Stimulated activated memory B cell treated with anti-CD40 and anti-IgM and Interleukin-4, amounts not matched to agents 10 μg/mL and 1 μg/mL and 100 μg/mL, for 72 hours (primary cell): Measurements from ENCODE around the gene MYOM1.
"Not testable (repeated sequence)": the region's sequence is repeated elsewhere in the genome, so short reads cannot be mapped to it uniquely, and the experiment has no call there.

Experiments
- ATAC-seq: fragments of 150-1000 bp; cut with Tn5 transposase; 2 replicates; pipeline ENCODE4 v1.10.0; 2021
- H3K27ac Mint-ChIP-seq: one replicate; pipeline ENCODE4 v1.8.0; 2022; ENCODE audit warnings: mild to moderate bottlenecking, mixed read lengths
- H3K27me3 Mint-ChIP-seq: one replicate; pipeline ENCODE4 v1.8.0; 2022; ENCODE audit warnings: mixed read lengths
- H3K36me3 Mint-ChIP-seq: one replicate; pipeline ENCODE4 v1.8.0; 2022; ENCODE audit warnings: mixed read lengths
- H3K4me1 Mint-ChIP-seq: one replicate; pipeline ENCODE4 v1.8.0; 2022; ENCODE audit warnings: mixed read lengths
- H3K4me3 Mint-ChIP-seq: one replicate; pipeline ENCODE4 v1.8.0; 2022; ENCODE audit warnings: mild to moderate bottlenecking, moderate library complexity, mixed read lengths
- H3K9me3 Mint-ChIP-seq: one replicate; pipeline ENCODE4 v1.8.0; 2022; ENCODE audit warnings: mixed read lengths

MYOM1 gene

GRCh38 chr18:3214855-3215637 lies 4.7 kb downstream of the MYOM1 start:
- Mint-ChIP-seq H3K27me3 (no peaks in the 10 kb centered on the region), H3K27ac (no peak overlapping the region), H3K4me3 (no peak overlapping the region)

DNA sequence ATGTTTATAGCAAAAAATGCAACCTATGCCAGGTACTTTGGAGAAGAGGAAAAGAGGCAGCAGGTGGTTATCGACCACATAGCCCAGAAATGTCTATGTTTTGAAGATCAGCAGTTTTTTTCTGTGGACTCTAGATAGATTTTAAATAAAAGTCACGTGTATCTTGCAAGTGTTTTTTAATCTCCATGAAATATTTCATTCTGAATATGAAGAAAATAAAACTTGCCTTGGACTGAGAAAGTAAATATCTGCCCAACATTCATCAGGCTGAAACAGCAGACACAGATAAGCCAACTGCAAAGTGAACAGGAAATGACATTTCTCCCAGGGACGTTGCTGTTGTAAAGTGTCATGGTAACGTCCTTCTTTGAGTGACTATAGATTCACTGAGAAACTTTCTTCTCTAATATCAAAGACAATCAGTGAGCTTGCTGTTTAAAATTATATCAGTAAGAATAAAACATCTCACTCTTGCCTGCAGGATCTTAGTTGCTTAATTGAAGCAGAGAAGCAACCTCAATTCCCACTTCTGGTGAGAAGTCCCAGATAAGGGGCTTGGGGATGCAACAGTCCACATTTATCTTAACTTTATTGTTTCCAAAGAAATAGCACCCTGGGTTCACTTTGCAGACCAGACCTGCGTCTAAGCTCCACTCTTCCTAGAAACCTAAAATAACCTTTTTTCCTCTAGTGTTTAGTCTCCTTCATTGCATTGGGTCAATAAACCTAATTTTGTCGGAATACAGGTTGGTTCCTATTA lies 6.3 kb downstream of the MYOM1 start:
- no peaks in the 10 kb centered on the region for H3K4me1 Mint-ChIP-seq
- peaks cover 4% of the 10 kb centered on the region for H3K9me3 Mint-ChIP-seq
- no peak overlapping the region for H3K27ac Mint-ChIP-seq
- peaks cover 12% of the 10 kb centered on the region for H3K36me3 Mint-ChIP-seq
- H3K27me3 Mint-ChIP-seq = no peaks in the 10 kb centered on the region
- no peak overlapping the region for H3K4me3 Mint-ChIP-seq
- ATAC-seq = no peak

More at GRCh38 chr18:3214855-3215637, 4.7 kb downstream of the MYOM1 start:
- H3K9me3 Mint-ChIP-seq = peaks cover 4% of the 10 kb centered on the region
- H3K36me3 Mint-ChIP-seq = peaks cover 8% of the 10 kb centered on the region
- H3K4me1 Mint-ChIP-seq = no peaks in the 10 kb centered on the region
- no peak for ATAC-seq

GRCh38 chr18:3212657-3213056 lies 7.1 kb downstream of the MYOM1 start:
- Mint-ChIP-seq H3K27me3 (no peaks in the 10 kb centered on the region), H3K4me3 (no peak overlapping the region)

GRCh38 chr18:3211236-3211992 lies 8.4 kb downstream of the MYOM1 start:
- Mint-ChIP-seq H3K36me3 (peaks cover 15% of the 10 kb centered on the region), H3K27me3 (no peaks in the 10 kb centered on the region), H3K27ac (no peak overlapping the region), H3K9me3 (peaks cover 5% of the 10 kb centered on the region), H3K4me1 (no peaks in the 10 kb centered on the region), H3K4me3 (no peak overlapping the region)
- ATAC-seq = no peak

More at GRCh38 chr18:3212657-3213056, 7.1 kb downstream of the MYOM1 start:
- Mint-ChIP-seq H3K4me1 (no peaks in the 10 kb centered on the region), H3K27ac (no peak overlapping the region), H3K9me3 (peaks cover 4% of the 10 kb centered on the region), H3K36me3 (peaks cover 12% of the 10 kb centered on the region)
- ATAC-seq = no peak

GRCh38 chr18:3209859-3210569 lies 9.8 kb downstream of the MYOM1 start:
- H3K4me1 Mint-ChIP-seq = no peaks in the 10 kb centered on the region
- H3K4me3 Mint-ChIP-seq = no peak overlapping the region
- peak overlapping the region; percentile 20 for H3K27ac Mint-ChIP-seq
- ATAC-seq = peak; percentile 35
- H3K36me3 Mint-ChIP-seq = peaks cover 26% of the 10 kb centered on the region
- peaks cover 3% of the 10 kb centered on the region for H3K9me3 Mint-ChIP-seq
- no peaks in the 10 kb centered on the region for H3K27me3 Mint-ChIP-seq

- no peaks in the 10 kb centered on the region for H3K27me3 Mint-ChIP-seq
- no peaks in the 10 kb centered on the region for H3K4me1 Mint-ChIP-seq
- H3K27ac Mint-ChIP-seq = no peak overlapping the region
- H3K36me3 Mint-ChIP-seq = peaks cover 32% of the 10 kb centered on the region
- no peak overlapping the region for H3K4me3 Mint-ChIP-seq
- peaks cover 7% of the 10 kb centered on the region for H3K9me3 Mint-ChIP-seq
- ATAC-seq = peak; percentile 24
Measured at GRCh38 chr18:3207565-3207964, 12.2 kb downstream of the MYOM1 start.

- ATAC-seq = no peak
- Mint-ChIP-seq H3K4me3 (no peak overlapping the region), H3K27ac (no peak overlapping the region), H3K27me3 (no peaks in the 10 kb centered on the region), H3K4me1 (no peaks in the 10 kb centered on the region), H3K9me3 (peaks cover 11% of the 10 kb centered on the region), H3K36me3 (peaks cover 33% of the 10 kb centered on the region)
Measured at GRCh38 chr18:3205239-3205638, 14.5 kb downstream of the MYOM1 start.

DNA sequence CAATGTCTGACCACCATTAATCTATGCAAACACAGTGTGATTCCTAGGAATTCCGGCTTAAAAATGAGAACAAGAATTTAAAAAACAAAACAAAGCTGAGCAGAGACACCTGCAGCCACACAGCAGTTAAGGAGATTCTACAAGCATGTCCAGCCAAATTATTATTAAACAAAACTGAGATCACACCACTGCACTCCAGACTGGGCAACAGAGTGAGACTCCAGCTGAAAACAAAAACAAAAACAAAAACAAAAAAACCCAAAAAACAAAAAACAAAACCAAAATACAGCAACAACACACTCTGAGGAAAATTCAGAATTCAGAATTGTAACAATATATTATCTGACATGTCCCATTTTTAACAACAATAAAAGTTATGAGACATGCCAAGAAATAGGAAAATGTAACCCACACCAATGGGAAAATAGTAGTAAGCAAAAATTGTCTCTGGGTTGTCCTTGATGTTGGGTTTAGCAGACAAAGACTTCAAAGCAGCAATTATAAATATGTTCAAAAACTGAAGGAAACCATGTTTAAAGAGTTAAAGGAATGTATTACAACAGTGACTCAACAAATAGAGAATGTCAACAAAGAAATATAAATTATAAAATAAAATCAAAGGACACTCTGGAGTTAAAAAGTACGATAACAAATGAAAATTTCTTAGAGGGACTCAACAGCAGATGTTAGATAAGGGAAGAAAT lies 19.7 kb downstream of the MYOM1 start:
- Mint-ChIP-seq H3K9me3 (peaks cover 9% of the 10 kb centered on the region), H3K27me3 (no peaks in the 10 kb centered on the region), H3K4me1 (peaks cover 6% of the 10 kb centered on the region), H3K4me3 (no peak overlapping the region), H3K27ac (no peak overlapping the region), H3K36me3 (peaks cover 17% of the 10 kb centered on the region)
- no peak for ATAC-seq

- H3K4me3 Mint-ChIP-seq, H3K4me1 Mint-ChIP-seq, ATAC-seq, H3K9me3 Mint-ChIP-seq, H3K36me3 Mint-ChIP-seq, H3K27me3 Mint-ChIP-seq, H3K27ac Mint-ChIP-seq: not testable (repeated sequence)
Measured at GRCh38 chr18:3198260-3198860, 21.4 kb downstream of the MYOM1 start.

DNA sequence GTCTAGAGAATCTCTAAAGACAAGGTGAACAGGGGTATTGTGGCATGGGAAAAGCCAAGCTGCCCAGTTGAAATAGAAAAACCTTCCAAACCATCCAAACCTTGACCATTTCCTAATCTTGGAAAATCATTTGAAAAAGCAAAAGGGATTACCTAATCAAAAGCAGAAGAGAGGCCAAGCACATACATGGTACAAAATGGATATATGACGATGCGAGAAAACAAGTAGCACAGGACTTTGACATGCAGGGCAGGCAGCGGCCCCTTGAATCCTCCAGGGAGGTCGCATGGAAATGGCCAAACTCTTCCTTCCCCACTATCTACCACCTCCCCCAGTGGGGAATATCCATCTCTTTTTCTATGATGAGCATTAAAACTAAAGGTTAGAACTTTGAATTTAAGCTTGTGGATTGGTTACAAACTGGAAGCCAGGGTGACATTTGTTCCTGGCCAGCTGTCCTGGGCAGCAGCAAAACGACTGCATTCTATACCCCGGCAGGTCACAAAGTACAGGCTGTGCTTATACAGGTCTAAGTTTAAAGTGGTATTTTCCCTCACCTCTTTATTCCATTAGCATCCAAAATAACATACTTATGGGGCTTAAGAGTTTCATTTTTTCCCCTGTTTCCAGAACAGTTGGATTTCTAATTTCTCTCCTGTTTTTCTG lies 24.7 kb downstream of the MYOM1 start:
- H3K4me3 Mint-ChIP-seq = no peak overlapping the region
- H3K36me3 Mint-ChIP-seq = peaks cover 11% of the 10 kb centered on the region
- H3K27ac Mint-ChIP-seq = no peak overlapping the region
- no peak for ATAC-seq
- no peaks in the 10 kb centered on the region for H3K27me3 Mint-ChIP-seq
- no peaks in the 10 kb centered on the region for H3K9me3 Mint-ChIP-seq
- H3K4me1 Mint-ChIP-seq = peaks cover 6% of the 10 kb centered on the region

DNA sequence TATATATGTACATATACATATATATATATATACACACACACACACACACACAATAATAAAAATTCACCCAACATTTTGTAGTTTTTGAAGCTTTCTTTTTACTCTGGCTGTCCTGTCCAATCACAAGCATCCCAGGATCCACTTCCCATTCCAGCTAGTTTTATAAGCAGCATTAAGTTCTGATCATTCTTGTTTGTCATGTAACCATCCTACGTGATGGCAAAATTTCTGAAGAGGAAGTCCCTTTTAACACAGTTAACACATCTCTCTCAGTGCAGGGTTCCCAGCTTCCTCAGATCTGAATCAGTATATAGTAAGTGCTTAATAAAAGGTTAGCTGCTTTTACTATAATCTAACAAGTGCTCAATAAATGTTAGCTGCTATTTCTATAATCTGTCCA lies 26.4 kb downstream of the MYOM1 start:
- Mint-ChIP-seq H3K4me1 (peaks cover 6% of the 10 kb centered on the region), H3K4me3 (no peak overlapping the region), H3K36me3 (peaks cover 17% of the 10 kb centered on the region), H3K27ac (no peak overlapping the region), H3K9me3 (no peaks in the 10 kb centered on the region), H3K27me3 (no peaks in the 10 kb centered on the region)
- ATAC-seq = no peak

DNA sequence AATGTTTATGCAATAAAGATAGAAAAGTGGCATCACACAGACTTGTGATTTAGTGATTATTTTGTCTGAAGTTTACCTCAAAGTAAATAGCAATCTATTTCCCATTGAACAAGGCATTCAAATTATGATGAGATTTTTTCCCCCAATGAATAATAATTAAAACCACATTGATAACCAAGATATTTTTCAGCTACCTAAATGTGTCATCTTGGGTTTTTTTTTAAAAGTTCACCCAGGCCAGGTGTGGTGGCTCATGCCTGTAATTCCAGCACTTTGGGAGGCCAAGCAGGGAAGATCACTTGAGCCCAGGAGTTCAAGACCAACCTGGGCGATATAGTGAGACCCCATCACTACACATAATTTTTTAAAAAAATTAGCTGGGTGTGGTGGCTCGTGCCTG lies 27.0 kb downstream of the MYOM1 start:
- no peak overlapping the region for H3K4me3 Mint-ChIP-seq
- H3K27me3 Mint-ChIP-seq = no peaks in the 10 kb centered on the region
- ATAC-seq = no peak
- H3K27ac Mint-ChIP-seq = no peak overlapping the region
- H3K36me3 Mint-ChIP-seq = peaks cover 18% of the 10 kb centered on the region
- H3K9me3 Mint-ChIP-seq = no peaks in the 10 kb centered on the region
- H3K4me1 Mint-ChIP-seq = peaks cover 6% of the 10 kb centered on the region

DNA sequence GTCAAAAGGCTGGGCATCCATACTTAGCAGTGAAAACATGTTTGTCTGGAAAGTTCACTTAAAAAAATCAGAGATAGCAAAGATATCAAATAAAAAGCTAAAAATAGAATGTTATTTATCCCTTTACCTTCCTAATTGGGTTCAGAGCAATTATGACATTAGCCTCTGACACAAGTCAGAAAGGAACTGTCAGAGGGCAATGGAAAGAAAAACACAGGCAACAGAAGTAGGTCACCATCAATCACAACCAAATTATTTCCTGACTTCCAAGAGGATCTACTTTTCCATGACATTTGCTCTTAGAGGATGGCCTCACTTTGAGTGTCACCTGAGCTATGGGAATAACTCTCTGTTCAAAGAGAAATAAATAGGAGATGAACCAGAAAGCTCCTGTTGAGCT lies 27.5 kb downstream of the MYOM1 start:
- H3K27ac Mint-ChIP-seq = no peak overlapping the region
- no peaks in the 10 kb centered on the region for H3K27me3 Mint-ChIP-seq
- H3K9me3 Mint-ChIP-seq = no peaks in the 10 kb centered on the region
- no peak overlapping the region for H3K4me3 Mint-ChIP-seq
- peaks cover 18% of the 10 kb centered on the region for H3K36me3 Mint-ChIP-seq
- ATAC-seq = no peak
- peaks cover 6% of the 10 kb centered on the region for H3K4me1 Mint-ChIP-seq

GRCh38 chr18:3190610-3191009 lies 29.2 kb downstream of the MYOM1 start:
- no peaks in the 10 kb centered on the region for H3K9me3 Mint-ChIP-seq
- H3K27ac Mint-ChIP-seq = no peak overlapping the region
- H3K4me3 Mint-ChIP-seq = no peak overlapping the region
- H3K27me3 Mint-ChIP-seq = no peaks in the 10 kb centered on the region
- H3K36me3 Mint-ChIP-seq = peaks cover 24% of the 10 kb centered on the region
- no peak for ATAC-seq
- peaks cover 7% of the 10 kb centered on the region for H3K4me1 Mint-ChIP-seq
